Effector memory CD4-positive, alpha-beta T cell (primary cell): Measurements from ENCODE around the gene TMEM121.

Source experiments
- DNase-seq, 3 donors: peaks; one replicate each; pipeline ENCODE4 v3.0.0-alpha.2; 2020
- H3K27ac ChIP-seq: 2 replicates; pipeline ENCODE4 v1.7.0; 2013; ENCODE audit warnings: mild to moderate bottlenecking, low read length, moderate library complexity; ENCODE audit not compliant: insufficient read depth, poor library complexity, severe bottlenecking
- H3K27me3 ChIP-seq: replicated peaks from 2 replicates; pipeline ENCODE4 v1.7.0; 2013; ENCODE audit warnings: mild to moderate bottlenecking, low read length; ENCODE audit not compliant: insufficient read depth, control insufficient read depth, poor library complexity, severe bottlenecking
- H3K36me3 ChIP-seq: 2 replicates; pipeline ENCODE4 v1.7.0; 2013; ENCODE audit warnings: mild to moderate bottlenecking, low read length, moderate library complexity; ENCODE audit not compliant: control insufficient read depth, insufficient read depth
- H3K4me1 ChIP-seq: 2 replicates; pipeline ENCODE4 v1.7.0; 2013; ENCODE audit warnings: low read length, mild to moderate bottlenecking; ENCODE audit not compliant: control insufficient read depth, insufficient read depth, poor library complexity, severe bottlenecking
- H3K4me3 ChIP-seq: 2 replicates; pipeline ENCODE4 v1.7.0; 2013; ENCODE audit warnings: low read length, low read depth, mild to moderate bottlenecking; ENCODE audit not compliant: insufficient read depth, poor library complexity, severe bottlenecking
- H3K9me3 ChIP-seq: 2 replicates; pipeline ENCODE4 v1.7.0; 2013; ENCODE audit warnings: mild to moderate bottlenecking, low read length, moderate library complexity; ENCODE audit not compliant: control insufficient read depth

Gene TMEM121

DNA sequence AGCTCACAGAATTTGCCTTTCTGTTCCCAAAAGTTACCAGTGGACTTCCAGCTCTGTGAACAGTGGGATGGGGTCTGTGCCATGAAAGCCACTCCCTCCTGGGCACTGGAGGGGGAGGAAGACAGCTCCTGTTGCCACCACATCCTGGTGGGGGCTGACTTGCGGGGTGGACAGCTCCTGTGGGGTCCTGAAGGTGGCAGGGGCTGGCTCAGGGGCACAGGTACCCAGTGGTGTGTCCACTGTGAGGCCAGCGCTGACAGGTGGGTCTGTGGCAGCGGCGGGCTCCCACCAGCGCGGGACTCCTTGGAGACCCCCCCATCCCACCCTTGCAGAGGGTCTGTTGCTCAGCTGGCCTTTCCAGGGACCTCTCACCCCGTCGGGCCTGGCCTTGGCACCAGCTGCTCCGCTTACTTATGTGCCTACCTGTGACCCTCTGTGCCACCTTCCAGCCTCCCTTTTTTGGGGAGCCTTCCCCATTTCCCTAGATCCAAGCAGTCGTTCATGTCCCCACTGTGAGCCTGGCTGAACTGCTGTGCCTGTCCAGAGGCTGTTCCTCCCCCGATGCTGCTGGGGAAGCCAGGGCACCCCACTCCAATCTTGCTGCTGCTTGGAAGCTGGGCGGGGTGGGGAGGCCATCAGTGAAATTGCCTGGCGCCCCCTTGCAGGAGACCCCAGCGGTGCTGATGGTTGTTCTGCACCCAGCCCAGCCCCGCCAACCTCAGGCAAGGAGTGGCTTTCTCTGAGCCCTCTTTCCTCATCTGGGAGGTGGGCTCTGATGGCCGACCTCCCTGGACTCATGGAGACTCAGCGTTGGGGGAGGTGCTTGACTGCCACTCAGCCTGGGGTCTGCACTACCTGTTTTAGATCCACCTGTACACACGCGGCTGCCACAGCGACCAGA is 33.2 kb upstream of the TMEM121 start:
- Histone ChIP-seq H3K4me1 (peaks cover 20% of the 10 kb centered on the region), H3K27ac (no peak overlapping the region), H3K36me3 (peaks cover 3% of the 10 kb centered on the region), H3K4me3 (no peak overlapping the region), H3K27me3 (no peaks in the 10 kb centered on the region), H3K9me3 (no peaks in the 10 kb centered on the region)
- DNase-seq, result no peak

GRCh38 chr14:105493921-105494605 is 32.3 kb upstream of the TMEM121 start:
- H3K9me3 ChIP-seq, result no peaks in the 10 kb centered on the region
- H3K27ac ChIP-seq, result no peak overlapping the region
- no peak for DNase-seq
- H3K4me3 ChIP-seq, result no peak overlapping the region
- no peaks in the 10 kb centered on the region for H3K27me3 ChIP-seq
- H3K4me1 ChIP-seq, result peaks cover 12% of the 10 kb centered on the region
- peaks cover 11% of the 10 kb centered on the region for H3K36me3 ChIP-seq

- Histone ChIP-seq H3K4me3 (no peak overlapping the region), H3K27me3 (no peaks in the 10 kb centered on the region), H3K27ac (no peak overlapping the region), H3K4me1 (peaks cover 7% of the 10 kb centered on the region), H3K36me3 (peaks cover 11% of the 10 kb centered on the region), H3K9me3 (no peaks in the 10 kb centered on the region)
- DNase-seq, result no peak
Observed at GRCh38 chr14:105494606-105494929, 31.8 kb upstream of the TMEM121 start.

GRCh38 chr14:105495101-105495989 is 31.0 kb upstream of the TMEM121 start:
- no peak overlapping the region for H3K27ac ChIP-seq
- H3K4me1 ChIP-seq, result no peaks in the 10 kb centered on the region
- H3K36me3 ChIP-seq, result peaks cover 11% of the 10 kb centered on the region
- H3K27me3 ChIP-seq, result no peaks in the 10 kb centered on the region
- no peak for DNase-seq
- H3K4me3 ChIP-seq, result no peak overlapping the region
- no peaks in the 10 kb centered on the region for H3K9me3 ChIP-seq

DNA sequence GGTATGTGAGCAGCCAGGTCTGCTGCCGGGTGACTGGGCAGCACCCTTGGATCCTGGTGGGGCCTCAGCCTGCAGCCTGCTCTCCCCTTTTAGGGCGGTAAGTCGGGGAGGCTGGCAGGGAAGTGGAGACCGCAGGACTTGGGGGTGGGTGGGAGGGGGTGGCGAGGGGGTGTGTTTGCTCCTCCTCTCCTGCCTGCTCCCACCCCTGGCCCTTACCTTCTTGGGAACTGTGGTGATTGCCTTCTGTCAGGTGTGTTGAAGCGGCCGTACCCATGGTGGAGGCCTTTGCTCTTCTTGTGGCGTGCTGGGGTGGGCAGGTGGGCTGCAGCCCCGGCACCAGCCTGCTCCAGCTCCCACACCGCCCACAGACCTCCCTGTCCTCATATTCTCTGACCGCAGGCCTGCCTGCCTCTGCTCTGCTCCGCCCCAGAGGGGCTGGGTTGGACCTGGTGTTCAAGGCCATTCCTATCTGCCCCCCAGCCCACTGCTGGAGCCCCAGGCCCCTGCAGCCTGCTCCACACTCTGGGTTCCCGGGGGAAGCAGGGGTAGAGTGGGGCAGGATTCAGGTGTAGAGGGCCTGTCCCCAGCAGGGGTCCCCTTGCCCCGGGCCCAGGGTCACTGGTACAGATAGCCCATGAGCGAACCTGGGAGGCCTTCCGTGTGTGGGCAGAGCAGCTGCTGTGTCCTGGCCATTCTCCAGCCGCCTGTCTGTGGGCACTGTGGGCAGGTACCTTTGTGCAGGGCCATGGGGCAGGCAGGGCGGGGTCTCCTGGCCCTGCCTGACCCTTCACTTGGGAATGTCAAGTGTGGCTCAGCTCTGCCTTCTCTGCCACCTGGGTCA is 30.2 kb upstream of the TMEM121 start:
- H3K36me3 ChIP-seq, result peaks cover 11% of the 10 kb centered on the region
- no peaks in the 10 kb centered on the region for H3K9me3 ChIP-seq
- no peak for DNase-seq
- H3K4me1 ChIP-seq, result no peaks in the 10 kb centered on the region
- H3K4me3 ChIP-seq, result no peak overlapping the region
- H3K27me3 ChIP-seq, result no peaks in the 10 kb centered on the region
- H3K27ac ChIP-seq, result no peak overlapping the region

DNA sequence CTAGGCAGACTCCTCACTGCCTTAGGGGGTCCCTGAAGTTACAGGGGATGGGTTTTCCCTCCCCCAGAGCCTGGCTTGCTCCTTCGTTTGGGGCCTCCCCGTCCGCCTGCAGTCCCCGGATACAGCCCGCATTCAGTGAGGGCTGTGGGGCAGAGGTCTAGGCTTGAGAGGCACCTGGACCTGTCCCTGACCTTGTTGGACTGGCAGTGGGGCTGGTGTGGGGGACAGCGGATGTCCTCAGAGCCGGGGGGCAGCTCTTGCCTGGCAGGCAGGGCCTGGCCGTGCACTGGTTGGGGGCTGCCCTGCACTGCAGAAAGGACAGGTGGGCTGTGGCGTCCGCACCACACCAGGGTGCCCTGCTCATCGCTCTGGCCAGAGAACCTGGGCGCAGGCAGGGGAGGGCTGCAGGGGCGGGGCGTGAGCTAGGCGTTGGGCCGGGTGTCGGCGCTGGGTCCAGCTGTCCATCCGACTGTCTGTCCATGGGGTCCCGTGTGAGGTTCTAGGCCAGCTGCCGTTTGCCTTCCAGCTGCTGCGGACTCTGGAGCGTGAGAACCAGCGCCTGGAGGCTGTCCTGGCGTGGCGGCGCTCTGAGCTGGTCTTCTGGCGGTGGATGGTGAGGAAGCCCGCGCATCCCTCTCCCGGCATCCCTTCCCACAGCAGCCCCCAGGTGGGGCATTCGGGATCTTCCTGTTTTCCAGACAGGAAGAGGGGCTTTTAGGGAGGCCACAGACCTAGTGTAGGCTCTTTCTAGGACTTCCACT is 29.4 kb upstream of the TMEM121 start:
- H3K9me3 ChIP-seq, result no peaks in the 10 kb centered on the region
- H3K36me3 ChIP-seq, result peaks cover 11% of the 10 kb centered on the region
- no peak overlapping the region for H3K4me3 ChIP-seq
- peak in 1 of 3 donors; percentile 1 for DNase-seq
- H3K27me3 ChIP-seq, result no peaks in the 10 kb centered on the region
- H3K4me1 ChIP-seq, result no peaks in the 10 kb centered on the region
- H3K27ac ChIP-seq, result no peak overlapping the region

DNA sequence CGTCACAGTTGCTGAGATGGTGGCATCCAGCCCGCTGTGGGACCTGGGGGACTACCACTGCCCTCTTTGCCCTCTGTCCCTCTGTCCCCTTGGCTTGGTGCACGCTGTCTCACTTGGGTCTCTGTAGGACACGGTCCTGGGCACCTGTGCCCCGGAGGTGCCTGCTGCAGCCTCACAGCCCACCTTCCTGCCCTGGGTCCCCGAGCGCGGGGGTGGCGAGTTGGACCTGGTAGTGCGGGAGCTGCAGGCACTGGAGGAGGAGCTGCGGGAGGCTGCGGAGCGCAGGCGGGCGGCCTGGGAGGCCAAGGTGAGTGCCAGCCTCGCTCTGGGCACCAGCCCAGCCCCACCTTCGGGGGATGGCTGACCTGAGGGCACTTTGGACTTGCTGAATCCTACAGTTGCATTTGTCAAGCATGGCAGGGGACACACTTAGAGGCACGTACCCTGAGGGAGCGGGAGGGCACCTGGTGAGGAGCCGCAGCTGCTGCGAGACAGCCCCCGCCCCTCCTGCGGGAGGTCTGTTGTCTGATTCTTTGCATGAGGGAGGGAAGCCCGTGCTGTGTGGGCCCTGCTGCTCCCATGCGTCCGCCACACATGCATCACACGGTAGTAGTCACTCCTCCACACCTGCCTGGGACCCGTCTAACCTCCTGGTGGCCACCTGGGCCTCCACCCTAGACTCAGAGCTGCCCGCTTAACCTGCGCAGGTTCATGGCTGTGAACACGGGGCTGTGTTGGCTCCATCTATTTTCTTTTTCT is 28.5 kb upstream of the TMEM121 start:
- no peaks in the 10 kb centered on the region for H3K4me1 ChIP-seq
- no peaks in the 10 kb centered on the region for H3K9me3 ChIP-seq
- H3K27me3 ChIP-seq, result no peaks in the 10 kb centered on the region
- no peak for DNase-seq
- H3K36me3 ChIP-seq, result peaks cover 11% of the 10 kb centered on the region
- H3K27ac ChIP-seq, result no peak overlapping the region
- H3K4me3 ChIP-seq, result no peak overlapping the region

DNA sequence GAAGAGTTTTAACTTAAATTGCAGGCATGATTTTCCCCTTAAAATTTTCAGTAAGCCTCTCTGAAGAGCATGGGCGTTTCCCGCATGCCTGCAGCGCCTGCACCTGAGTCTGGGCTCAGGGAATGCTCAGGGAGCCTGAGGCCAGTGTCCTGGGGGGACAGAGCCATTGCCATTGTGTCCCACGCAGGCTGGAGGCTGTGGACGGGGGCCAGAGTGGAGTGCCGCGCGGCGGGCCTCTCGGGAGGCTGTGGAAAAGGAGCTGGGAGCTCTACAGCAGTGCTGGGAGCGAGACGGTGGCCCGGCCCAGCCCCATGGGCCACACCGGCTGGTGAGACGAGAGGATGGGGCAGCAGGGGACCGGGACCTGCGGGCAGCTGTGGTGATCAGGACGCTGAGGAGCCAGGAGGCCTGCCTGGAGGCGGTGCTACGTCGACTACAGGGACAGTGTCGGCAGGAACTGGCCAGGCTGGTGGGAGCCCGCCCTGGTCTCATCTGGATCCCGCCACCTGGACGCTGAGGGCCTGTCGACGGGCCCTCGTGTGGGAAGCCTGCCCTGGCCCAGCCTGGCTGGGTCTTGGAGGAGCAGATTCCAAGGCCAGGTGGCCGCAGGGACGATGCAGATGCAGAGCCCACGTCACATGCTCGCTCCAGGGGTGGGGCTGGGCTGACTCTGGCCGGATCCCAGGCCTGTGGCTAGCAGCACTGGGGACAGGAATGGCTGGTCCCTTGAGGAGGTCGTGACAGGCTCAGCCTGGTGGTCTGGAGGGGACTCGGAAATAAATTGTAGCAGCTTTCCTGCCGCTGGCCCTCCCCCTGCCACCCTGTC is 27.7 kb upstream of the TMEM121 start:
- Histone ChIP-seq H3K36me3 (peaks cover 11% of the 10 kb centered on the region), H3K4me3 (no peak overlapping the region), H3K27me3 (no peaks in the 10 kb centered on the region), H3K9me3 (no peaks in the 10 kb centered on the region), H3K4me1 (no peaks in the 10 kb centered on the region), H3K27ac (no peak overlapping the region)
- DNase-seq, result no peak
